Hindlimb muscle (tissue), 1 donor: ENCODE results near the gene CHKA. TPM values are rescaled to one million over a fixed set of nuclear protein-coding genes. Genes with fewer than 3 reads are reported as not detected.
A peak's percentile ranks its signal among the peaks of the same experiment; 100 is the strongest.

ENCODE experiments used
- DNase-seq: peaks from one replicate; pipeline ENCODE4 v3.0.0-alpha.2; 2013
- polyA plus RNA-seq: library from polyadenylated mRNA; unstranded; fragments of 120-200 nt; gene quantifications from one replicate; pipeline ENCODE4 v1.2.1, GENCODE V29; 2013; ENCODE audit not compliant: insufficient read length

Gene CHKA
- polyA plus RNA-seq, 1 donor: 20.4 TPM

GRCh38 chr11:68044145-68044813 is 76.9 kb downstream of the CHKA start:
- no peak for DNase-seq

- DNase-seq: no peak
These were observed 77.6 kb downstream of the CHKA start for GRCh38 chr11:68043349-68044144.

GRCh38 chr11:68043029-68043348 is 78.2 kb downstream of the CHKA start:
- DNase-seq: no peak

- DNase-seq: no peak
These were observed 78.8 kb downstream of the CHKA start for GRCh38 chr11:68042219-68043028.

GRCh38 chr11:68041617-68042218 is 79.5 kb downstream of the CHKA start:
- DNase-seq: no peak

GRCh38 chr11:68040957-68041591 is 80.1 kb downstream of the CHKA start:
- DNase-seq: no peak

- peak; percentile 74 for DNase-seq
These were observed 80.9 kb downstream of the CHKA start for GRCh38 chr11:68040101-68040956.

- no peak for DNase-seq
These were observed 81.6 kb downstream of the CHKA start for GRCh38 chr11:68039526-68040086.

- DNase-seq: peak; percentile 89
These were observed 82.3 kb downstream of the CHKA start, which contains the start of gene TCIRG1 for GRCh38 chr11:68038718-68039525. Gene TCIRG1, plus strand, starts transcription at chr11:68039025. Its CDS starts 2,247 bp downstream, at chr11:68041272.

GRCh38 chr11:68038226-68038717 is 82.9 kb downstream of the CHKA start:
- no peak for DNase-seq

GRCh38 chr11:68037411-68038225 is 83.6 kb downstream of the CHKA start:
- DNase-seq: no peak

GRCh38 chr11:68036717-68037239 is 84.4 kb downstream of the CHKA start:
- DNase-seq: no peak

GRCh38 chr11:68036141-68036716 is 85.0 kb downstream of the CHKA start:
- no peak for DNase-seq

- DNase-seq: no peak
These were observed 85.8 kb downstream of the CHKA start for GRCh38 chr11:68035266-68035876.

GRCh38 chr11:68033708-68034045 is 87.5 kb downstream of the CHKA start:
- DNase-seq: no peak

GRCh38 chr11:68032997-68033707 is 88.0 kb downstream of the CHKA start:
- DNase-seq: no peak

- DNase-seq: no peak
These were observed 89.2 kb downstream of the CHKA start for GRCh38 chr11:68032003-68032402.
